ENCODE results near the gene GNAO1. TPM values are rescaled to one million over a fixed set of nuclear protein-coding genes. Genes with fewer than 3 reads are reported as not detected.

The GNAO1 gene
- total RNA-seq, 1 experiment from 2014 or later: 5.8 TPM

DNA sequence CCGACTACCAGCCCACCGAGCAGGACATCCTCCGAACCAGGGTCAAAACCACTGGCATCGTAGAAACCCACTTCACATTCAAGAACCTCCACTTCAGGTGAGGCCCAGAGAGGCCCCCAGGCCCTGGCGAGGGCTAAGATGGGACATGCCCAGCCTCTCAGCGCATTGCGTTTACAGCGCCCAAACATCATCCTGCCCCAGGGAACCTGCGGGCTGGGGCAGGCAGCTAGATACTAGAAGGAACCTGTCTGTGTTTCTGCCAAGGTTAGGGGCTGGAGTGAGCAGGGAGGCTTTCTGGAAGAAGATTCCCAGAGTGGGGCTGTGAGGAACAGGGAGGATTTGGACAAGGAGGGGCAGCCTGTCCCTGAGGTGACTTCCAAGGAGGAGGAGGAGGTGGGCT is 143.5 kb downstream of the GNAO1 start:
- DNase-seq (ENCODE audit: low read depth): no peak

DNA sequence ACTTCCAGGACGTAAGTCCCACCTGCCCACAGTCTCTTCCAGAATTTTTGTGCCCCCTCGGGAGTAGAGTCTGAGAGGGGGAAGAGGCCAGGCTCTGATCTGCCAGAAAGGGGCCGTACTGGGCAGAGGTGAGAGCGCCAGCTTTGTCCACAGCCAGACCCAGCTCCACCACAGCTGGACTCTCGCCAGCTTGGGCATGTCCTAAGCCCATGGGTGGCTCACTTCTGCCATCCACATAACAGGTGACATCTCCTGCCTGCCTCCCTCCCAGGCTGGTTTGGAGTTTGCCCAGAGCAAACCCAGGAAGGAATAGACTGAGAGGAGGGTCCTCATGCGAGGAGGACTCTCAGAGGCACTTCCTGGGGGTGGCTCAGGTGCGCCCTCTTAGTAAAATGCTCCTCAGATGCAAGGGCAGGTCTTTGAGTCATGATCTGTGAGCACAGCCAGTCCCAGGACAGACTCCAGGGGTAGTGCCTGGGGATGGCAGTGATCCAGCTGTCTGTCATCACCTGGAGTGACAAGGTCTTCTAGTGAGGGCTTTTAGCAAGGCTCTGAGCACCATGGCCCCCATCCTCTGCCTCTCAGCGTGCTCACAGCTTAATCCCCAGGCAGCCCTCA is 144.9 kb downstream of the GNAO1 start:
- DNase-seq (ENCODE audit: low read depth): no peak

DNA sequence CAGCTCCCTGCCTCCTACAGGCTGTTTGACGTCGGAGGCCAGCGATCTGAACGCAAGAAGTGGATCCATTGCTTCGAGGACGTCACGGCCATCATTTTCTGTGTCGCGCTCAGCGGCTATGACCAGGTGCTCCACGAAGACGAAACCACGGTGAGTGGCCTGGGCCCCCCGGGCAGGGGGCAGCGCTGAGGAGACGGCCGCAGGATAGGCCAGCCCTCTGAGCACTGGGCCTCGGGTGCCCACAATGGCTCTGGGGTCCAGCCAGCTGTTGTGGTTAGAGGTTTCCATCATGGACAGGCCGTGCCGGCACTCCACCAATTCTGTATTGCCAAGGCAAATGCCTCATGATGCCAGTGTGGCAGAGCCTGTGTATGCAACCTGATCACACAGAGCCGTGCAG is 145.4 kb downstream of the GNAO1 start:
- DNase-seq (ENCODE audit: low read depth): no peak

DNA sequence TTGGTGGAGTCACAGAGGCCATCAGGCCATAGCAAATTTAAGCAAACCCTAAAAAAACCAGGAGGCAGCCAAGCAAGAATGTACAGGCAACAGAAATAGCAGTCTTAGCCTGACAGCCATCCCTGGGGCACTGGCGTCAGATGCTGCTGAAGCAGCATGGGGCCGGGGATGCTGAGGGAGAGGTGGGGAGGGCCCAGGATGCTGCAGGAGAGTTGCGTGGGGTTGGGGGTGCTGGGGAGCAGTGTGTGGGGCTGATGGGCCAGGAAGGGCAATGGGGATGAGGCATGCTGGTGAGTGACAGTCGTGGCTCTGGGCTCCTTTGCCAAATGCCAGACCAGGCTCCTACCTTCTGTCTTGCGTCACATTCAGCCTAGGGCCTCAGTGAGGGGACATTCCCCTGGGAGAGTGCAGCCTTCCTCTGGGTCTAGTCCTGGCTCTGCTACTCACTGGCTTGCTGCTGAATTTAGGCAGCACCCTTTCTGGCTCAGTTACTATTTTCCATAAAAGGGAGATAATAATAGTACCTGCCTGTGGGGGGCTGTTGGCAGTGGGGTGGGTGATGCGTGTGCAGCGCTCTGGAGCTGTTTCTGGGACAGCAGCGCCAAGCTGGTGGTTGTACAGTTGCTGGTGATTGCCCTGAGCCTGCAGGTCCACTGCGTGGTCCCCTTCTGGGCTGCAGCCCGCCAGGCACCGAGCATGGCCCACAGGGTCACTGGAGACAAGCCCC is 146.0 kb downstream of the GNAO1 start:
- no peak for DNase-seq (ENCODE audit: low read depth)

DNA sequence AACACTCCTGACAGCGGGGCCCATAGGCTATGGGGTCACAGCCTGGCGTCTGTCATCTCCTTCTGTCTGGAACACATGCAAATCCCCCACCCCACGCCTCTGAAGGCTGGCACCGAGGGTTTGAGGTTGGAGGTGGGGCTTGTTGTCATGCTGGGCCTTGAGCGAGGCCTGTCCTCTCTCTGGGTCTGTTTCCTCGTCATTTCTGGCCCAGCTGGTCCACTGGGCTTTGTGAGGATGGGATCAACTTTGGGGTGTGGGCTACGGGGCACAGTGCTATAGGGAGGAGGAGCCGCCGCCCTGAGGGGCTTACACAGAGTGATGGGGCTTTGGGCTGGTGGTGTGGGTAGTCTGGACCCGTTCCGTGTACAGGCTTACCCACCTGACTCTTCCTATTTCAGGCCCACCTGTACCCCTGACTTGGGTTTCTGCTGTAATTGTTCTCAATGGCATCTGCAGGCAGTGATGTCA is 146.6 kb downstream of the GNAO1 start:
- no peak for DNase-seq (ENCODE audit: low read depth)

DNA sequence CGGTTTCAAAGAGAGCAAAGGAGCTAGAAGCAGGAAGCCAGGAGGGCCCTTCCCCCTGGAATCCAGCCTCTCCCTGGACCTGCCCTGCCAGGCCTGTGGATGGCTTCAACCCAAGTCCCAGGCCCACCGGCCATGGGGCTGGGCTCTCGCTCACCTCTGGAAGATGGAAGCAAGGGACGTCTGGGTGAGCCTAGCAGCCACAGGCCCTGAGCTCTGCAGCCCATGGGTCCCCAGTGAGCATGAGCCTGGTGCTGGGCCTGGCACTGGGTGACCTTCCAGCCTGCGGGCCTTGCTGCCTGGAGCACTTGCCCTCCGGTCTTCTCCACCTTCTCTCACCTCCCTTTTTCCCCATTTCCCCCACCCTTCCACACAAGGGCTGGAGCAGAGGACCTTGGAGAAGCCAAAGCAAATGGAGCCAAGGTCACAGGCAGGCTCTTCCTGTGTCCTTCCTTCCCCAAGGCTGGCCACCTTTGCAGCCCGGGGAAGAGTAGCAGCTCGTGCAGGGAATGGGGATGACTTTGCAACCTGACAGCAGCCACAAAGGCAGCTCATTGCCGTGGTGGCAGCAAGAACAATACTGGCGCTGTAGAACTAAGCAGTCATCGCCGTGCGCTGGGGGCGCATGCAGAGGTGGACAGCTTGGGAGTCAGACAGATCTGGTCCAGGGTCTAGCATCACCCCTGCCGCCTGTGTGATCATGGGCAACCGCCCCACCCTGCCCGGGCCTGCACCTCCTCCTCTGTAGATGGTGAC is 147.5 kb downstream of the GNAO1 start:
- DNase-seq (ENCODE audit: low read depth): no peak

DNA sequence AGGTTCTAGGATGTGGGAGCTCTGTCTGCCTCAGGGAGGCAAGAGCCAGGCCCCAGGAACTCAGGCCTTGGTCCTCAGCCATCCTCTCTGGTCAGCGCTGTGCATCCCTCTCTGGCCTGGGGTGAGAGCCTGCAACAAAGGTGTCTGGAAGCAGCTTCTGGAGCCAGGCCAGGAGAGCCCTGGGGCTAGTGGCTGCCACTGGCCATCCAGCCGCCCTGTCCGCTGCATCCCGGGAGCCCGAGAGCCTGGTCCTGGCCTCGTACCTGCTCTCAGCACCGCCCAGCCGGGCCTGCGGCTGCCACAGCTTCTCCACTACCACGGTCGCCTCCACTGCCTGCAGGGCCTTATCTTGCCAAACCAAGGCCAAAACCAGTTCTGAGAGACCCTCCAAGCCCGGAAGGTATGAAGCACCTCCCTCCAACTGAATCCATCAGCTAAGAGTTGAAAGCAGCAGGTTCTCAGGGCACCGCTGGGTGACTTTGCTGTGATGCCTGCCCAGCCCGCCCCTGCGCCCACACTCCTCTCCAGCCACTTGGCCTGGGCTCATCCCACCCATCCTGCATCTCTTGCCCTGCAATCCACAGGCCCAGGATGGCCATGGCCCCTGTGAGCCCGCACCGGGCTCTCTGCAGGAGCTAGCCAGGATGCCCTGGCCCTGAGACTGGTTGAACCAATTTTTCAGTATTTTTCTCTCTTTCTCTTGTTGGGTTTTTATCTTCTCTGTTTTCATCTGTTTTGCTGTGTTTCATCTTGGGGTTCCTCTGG is 148.3 kb downstream of the GNAO1 start:
- DNase-seq (ENCODE audit: low read depth): no peak

DNA sequence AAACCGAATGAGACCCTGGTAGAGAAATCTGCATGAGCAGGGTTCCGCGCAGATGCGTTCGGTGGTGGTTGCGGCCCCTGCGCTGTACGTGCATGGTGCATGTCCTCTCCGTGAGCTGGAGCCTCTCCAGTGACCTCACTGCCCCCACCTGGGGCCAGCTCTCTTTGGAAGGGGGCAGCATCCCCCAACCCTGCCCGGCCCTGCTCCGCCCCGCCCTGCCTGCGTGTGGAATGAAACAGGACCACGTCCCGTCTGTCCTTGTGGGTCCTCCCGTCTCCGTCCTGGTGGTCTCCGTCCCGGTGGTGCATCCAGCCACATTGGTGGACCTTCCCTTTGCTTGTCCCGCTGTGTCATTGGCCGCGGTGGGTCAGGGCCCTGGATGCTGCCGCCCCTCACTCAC is 149.1 kb downstream of the GNAO1 start:
- DNase-seq (ENCODE audit: low read depth): no peak

DNA sequence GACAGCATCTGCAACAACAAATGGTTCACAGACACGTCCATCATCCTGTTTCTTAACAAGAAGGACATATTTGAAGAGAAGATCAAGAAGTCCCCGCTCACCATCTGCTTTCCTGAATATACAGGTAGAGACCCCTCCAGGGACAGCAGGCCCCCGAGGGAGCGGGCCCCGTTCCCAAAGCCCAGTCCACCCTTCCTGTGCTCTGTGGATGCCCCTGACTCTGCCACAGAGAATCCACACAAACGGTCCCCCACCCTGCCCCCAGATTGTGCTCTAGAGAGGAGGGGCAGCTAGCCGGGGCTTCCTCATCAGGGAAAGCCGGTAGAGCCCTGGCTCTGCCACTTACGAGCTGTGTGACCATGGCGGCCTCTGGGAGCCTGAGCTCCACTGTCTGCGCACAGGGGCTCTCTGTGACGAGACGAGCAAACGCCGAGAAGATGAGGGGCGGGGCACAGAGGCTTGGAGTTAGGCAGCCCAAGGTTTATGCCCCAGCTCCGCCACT is 149.6 kb downstream of the GNAO1 start:
- no peak for DNase-seq (ENCODE audit: low read depth)

DNA sequence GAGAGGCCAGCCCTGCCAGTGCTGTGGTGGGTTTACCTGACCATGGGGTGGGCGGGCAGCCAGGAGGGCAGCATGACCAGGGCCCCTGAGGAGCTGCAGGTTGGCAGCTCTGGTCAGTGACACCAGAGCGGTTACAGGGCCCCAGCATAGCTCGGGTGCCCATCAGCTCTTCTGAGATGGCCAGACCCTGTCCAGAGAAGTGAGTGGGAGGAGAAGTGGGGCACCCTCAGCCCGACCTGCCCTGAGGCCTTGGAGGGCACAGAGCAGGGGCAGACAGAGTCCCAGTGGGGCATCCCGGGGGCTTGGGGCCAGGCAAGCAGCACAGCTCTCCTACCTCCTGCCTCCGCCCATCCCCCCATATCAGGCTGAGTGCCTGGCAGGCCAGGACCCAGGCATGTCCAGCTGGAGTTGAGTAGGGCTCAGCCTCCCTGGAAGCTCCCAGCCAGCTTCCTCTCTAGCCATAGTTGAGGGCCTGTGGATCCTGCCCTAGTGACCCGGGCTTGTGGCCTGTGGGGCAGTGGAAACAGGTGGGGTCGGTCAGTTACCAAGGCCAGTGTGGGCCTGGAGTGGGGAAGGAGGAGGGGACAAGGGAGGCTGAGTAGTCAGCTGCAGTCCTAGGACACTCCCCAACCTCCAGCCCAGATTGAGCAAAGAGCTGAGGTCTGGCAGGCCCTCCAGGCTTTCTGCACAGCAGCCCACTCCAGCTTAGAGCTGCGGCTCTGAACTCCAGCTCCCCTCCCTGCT is 150.5 kb downstream of the GNAO1 start:
- DNase-seq (ENCODE audit: low read depth): no peak

DNA sequence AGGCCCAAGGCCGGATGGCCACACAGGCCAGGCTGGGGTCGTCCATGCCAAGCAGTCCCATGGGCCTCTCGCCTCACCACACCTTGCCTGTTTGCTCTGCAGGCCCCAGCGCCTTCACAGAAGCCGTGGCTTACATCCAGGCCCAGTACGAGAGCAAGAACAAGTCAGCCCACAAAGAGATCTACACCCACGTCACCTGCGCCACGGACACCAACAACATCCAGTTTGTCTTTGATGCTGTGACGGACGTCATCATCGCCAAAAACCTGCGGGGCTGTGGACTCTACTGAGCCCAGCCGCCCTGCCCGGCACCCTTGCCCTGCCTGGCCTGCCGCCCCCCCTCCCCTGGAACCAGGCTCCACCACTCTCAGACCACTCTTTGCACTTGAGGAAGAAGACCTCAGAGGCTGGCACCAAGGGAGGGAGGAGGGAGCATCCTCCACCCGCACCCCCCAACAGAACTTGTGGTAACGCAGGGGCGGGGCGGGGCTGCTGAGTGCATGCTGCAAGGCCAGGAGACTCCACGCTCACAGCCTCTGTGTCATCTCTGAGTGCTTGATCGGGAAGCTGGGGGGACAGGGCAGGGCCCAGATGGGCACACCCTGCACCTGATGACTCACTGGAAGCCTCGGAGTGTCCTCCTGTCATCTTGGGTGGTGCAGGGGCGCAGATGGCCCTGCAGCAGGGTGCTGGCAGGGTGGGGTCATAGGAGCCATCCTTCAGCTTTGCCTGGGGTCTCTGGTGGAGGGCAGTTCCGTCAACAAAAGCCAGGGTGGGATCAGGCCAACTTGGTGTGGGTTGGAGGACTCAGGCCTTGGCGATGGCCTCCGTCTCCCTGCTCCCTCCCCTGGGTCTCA is 152.6 kb downstream of the GNAO1 start:
- DNase-seq (ENCODE audit: low read depth): peak; percentile 34

DNA sequence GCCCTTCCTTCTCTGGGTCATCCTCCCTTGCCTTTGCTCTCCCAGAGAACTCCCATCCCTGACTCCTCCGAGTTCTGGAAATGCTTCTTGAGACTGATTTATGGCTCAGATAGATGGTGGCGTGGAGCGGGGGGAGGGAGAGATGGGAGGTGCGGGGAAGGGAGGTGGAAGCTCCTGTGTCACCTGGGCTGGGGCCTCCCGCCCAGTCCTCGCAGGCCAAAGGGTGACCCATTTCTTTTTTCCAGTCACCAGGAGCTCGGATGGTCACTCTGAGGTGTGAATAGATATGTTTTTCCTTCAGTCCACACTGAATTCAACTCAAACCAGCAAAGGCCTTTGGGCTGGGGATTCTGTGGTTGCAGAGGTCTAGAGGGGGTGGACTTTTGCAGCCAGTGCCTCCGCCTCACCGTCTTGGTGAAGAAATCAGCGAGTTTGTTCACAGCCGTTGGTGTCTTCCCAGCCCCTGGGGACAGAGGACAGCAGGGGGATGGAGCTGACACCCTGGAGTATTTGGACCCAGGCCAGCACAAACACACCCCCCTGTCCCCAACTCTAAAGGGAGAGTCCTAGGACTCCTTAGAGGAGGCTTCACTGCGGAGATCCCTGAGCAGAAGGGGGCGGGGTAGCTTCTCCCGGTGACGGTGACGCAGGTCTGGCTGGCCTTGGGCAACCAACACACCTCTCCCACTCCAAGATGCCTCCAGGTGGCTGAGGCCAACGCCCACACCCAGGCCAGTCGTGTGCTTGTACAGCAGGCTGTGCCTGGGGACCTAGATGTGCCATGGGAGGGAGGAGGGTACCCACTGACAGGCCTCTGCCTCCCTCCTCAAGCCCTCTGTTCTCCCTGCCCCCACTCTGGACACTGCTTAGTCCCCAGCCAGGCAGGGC is 153.5 kb downstream of the GNAO1 start:
- DNase-seq (ENCODE audit: low read depth): no peak

DNA sequence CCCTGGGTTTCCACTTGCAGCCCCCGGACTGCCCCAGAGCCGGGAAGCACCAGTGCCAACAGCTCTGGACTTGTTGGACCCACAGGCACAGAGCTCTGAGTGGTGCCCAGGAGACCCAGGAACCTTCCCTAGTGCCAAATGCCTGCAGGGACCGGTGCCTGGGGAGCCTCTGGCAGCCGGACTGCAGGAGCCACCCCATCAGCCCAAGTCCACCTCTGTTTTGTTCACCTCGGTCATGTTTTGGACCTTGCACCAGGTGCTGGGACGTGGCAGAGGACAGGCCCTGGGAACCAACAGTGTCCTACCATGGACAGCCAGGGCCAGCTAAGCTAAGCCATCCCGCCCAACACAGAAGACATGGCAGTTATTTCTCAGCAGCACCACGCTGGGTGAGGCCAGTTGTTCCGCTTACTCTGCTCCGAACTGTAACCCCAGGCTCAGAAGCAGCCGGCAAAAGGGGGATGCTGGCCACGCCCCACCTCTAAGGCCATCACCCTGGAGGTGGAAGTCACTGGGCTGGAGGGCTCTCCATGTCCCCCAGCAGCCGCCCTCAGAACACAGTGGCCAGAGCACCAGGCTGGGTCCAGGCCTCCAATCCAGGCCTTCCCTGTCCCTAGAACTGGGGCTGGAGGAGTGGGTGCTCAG is 154.2 kb downstream of the GNAO1 start:
- DNase-seq (ENCODE audit: low read depth): no peak

DNA sequence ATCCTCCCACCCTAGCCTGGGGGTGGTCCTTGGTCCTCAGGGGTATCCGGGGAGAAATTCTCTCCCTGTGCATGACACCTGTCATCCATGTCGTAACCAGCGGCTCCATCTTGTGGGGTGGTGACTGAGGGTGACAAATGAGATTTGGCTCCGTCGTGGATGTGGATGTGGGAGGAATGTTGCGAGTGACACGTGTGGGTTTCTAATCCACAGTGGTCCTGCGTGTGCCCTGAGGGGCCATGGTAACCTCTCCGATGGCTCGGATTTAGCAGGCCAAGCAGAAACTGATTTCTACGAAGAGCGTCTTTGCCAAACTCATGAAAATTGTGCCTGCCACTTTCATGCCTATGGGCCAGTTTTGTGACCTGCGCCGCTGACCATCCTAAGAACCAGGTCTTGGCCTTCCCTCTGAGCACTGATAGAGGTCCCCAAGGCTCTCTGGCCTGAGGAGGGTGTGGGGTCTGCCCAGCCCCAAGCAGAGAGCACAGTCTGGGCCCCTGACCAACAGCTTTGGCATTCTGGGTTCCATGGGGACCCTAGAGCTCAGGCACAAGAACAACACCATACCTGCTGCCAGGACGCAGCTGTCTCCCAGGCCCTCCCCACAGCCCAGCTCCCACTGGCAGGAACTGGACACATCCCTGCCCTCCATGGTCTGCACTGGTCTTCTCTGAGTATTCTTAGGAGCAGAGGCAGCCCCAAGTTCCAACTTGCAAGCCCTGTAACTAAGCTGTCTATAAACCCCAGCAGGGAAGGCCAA is 155.0 kb downstream of the GNAO1 start:
- DNase-seq (ENCODE audit: low read depth): no peak

DNA sequence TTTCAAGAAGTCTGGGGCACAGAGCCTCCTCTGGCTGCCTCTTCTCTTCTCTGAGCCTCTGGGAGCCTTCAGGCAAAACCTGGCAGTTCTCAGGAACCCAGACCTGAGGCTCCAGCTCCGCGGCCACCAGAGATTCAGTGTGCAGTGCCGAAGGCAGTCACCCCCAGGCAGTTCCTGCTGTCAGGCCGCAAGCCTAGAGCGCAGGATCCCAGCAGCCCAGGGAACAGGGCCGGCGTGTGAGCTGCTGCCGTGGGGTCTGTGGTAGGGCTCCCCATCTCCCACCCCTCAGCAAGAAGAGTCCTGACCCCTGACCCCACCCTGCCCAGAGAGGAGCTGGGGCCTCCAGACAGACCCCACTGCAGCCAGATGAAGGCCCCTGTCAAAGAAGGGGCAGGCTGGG is 155.9 kb downstream of the GNAO1 start:
- DNase-seq (ENCODE audit: low read depth): no peak

DNA sequence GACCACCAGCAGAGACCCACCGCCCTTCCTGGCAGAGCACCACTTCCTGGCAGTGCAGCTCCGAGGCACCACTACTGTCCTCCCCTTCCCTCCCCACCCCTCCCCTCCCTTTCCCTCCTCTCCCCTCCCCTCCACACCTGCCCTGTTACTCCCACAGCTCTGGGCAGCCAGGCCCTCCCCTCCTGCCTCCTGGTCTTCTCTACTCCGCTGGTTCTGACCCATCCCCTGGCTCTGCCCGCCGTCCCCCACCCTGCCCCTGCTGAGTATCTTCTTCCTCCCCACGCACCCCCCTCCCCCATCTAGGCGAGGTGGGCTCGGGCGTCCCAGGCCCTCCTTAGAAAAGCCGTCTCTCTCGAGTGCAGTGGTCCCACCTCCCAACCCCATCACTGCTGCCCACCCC is 156.4 kb downstream of the GNAO1 start:
- DNase-seq (ENCODE audit: low read depth): no peak

DNA sequence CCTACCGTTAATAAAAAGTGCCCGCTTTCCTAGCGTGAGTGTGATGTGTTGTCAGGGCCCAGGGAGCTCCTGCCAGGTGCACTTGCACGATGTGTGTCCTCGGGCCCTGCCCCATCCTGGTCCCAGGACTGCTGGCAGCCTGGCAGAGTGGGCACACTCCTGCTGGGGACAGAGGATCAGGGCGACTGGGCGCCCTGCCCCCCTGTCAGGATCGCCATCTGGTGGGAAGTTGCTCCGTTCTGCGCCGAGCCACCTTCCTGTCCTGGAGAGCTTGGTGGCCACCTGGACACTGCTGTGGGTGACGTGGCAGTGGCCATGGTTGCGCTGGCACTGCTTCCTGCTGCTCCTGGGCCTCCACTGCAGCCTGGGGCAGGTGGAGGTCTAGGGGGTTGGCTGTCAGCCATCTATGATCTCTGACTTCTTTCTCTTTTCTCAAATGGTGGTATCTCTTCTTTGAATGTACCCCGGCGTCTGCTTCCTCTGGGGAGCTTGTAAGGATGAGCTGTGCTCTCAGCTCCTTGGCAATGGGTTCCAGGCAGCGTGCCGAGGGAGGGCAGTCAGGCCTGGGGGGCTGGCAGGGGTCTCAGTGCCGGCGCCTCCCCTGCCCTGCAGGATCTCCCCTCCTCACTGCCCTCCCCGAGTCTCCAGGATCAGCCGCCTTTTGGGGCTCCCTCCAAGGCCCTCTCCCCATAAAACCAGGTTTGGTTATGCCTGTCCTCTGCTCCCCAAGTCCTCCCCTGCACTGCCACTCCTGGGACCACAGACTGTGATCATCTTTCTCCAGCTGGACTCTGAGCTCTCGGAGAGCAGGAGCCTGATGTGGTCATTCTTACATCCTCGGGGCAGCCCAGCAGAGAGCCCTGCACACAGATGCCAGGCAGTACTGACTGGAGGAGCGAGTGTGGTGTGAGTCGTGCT is 157.1 kb downstream of the GNAO1 start:
- DNase-seq (ENCODE audit: low read depth): no peak
